HCT116 (cell line): ENCODE results near the gene LHX3. TPM values are rescaled to one million over a fixed set of nuclear protein-coding genes. Genes with fewer than 3 reads are reported as not detected.

Source experiments
- ATAC-seq: fragments of 200-7000 bp; cut with Tn5 transposase; 2 replicates; pipeline ENCODE4 v1.9.1; 2020; ENCODE audit warnings: mild to moderate bottlenecking, moderate library complexity
- BruUV-seq: library from RNA; stranded (reverse); fragments of 400-500 nt; replicated peaks from 2 replicates; lab custom pipeline; 2021; lab: Mats Ljungman, UMichigan
- CTCF ChIA-PET: fragments of 300-600 bp; sonication (Branson Sonifier 250); formaldehyde crosslinking; loops from one replicate; lab custom pipeline; 2021; ENCODE audit warnings: antibody characterized with exemption; lab: Charles Lee
- POLR2A ChIA-PET: fragments of 300-600, 350-600 bp; sonication (Branson Sonifier 250); formaldehyde crosslinking; loops from one replicate; lab custom pipeline; 2021; ENCODE audit warnings: antibody characterized with exemption; lab: Charles Lee
- RAD21 ChIA-PET, 2 experiments: fragments of 300-600 bp; sonication (Branson Sonifier 250); formaldehyde crosslinking; loops; one replicate each; lab custom pipeline; 2023; ENCODE audit warnings: low total read pairs in 2 of 2; ENCODE audit not compliant: uncharacterized antibody in 2 of 2, unreplicated experiment in 2 of 2, low non-redundant PET in 1 of 2; lab: Charles Lee
- DNase-seq: peaks from one replicate; pipeline ENCODE4 v3.0.0-alpha.2; 2010; ENCODE audit warnings: low read depth, low spot score
- H2AFZ ChIP-seq: fragments of 200-600 bp; shearing (Covaris generic), sonication (generic); 2 replicates; pipeline ENCODE4 v1.6.1; 2017; ENCODE audit warnings: low read depth, mixed run types, mixed read lengths, antibody characterized with exemption, low read length; ENCODE audit not compliant: poor library complexity, severe bottlenecking
- H3K27ac ChIP-seq: 2 replicates; pipeline ENCODE4 v1.5.1; 2012; ENCODE audit warnings: low read depth, low read length
- H3K27me3 ChIP-seq: fragments of 200-600 bp; sonication (generic); 2 replicates; pipeline ENCODE4 v1.6.1; 2016; ENCODE audit warnings: mixed run types, low read length, mixed read lengths; ENCODE audit not compliant: insufficient read depth
- H3K36me3 ChIP-seq, 2 experiments: fragments of 200-500 bp in 1 of 2; fragments of 200-600 bp in 1 of 2; sonication (Bioruptor generic) in 1 of 2; sonication (generic) in 1 of 2; 2 replicates each; pipeline versions ENCODE4 v1.5.1 to v1.6.1; 2014 to 2016; ENCODE audit warnings: low read length in 2 of 2, inconsistent platforms in 1 of 2, mixed read lengths in 1 of 2, mixed run types in 1 of 2; ENCODE audit not compliant: insufficient read depth in 2 of 2, control insufficient read depth in 1 of 2
- H3K4me1 ChIP-seq, 2 experiments: fragments of 200-600 bp in 1 of 2; sonication (generic) in 1 of 2; 2 replicates each; pipeline versions ENCODE4 v1.5.1 to v1.6.1; 2012 to 2017; ENCODE audit warnings: low read length in 2 of 2, inconsistent platforms in 1 of 2, mild to moderate bottlenecking in 1 of 2, mixed read lengths in 1 of 2, mixed run types in 1 of 2, moderate library complexity in 1 of 2; ENCODE audit not compliant: insufficient read depth in 2 of 2, control insufficient read depth in 1 of 2
- H3K4me2 ChIP-seq: fragments of 200-600 bp; sonication (generic); 2 replicates; pipeline ENCODE4 v1.6.1; 2017; ENCODE audit warnings: mixed run types, low read length, mixed read lengths
- H3K4me3 ChIP-seq, 2 experiments: fragments of 200-600 bp in 1 of 2; sonication (generic) in 1 of 2; replicated peaks in 1 of 2; 2 replicates each; pipeline ENCODE4 v1.5.1; 2011 to 2016; ENCODE audit warnings: low read length in 2 of 2, control low read depth in 1 of 2, low read depth in 1 of 2, mild to moderate bottlenecking in 1 of 2, mixed read lengths in 1 of 2, mixed run types in 1 of 2
- H3K79me2 ChIP-seq: fragments of 200-600 bp; sonication (generic); 2 replicates; pipeline ENCODE4 v1.6.1; 2017; ENCODE audit warnings: mild to moderate bottlenecking, mixed run types, low read length, moderate library complexity, mixed read lengths; ENCODE audit not compliant: insufficient read depth
- H3K9ac ChIP-seq: fragments of 200-600 bp; sonication (generic); 2 replicates; pipeline ENCODE4 v1.6.1; 2016; ENCODE audit warnings: low read length, mixed read lengths
- H3K9me2 ChIP-seq: fragments of 200-600 bp; sonication (generic), shearing (Covaris generic); 2 replicates; pipeline ENCODE4 v1.6.1; 2017; ENCODE audit warnings: mixed run types, mild to moderate bottlenecking, moderate library complexity; ENCODE audit not compliant: insufficient read depth
- H3K9me3 ChIP-seq, 2 experiments: fragments of 200-500 bp in 1 of 2; fragments of 200-600 bp in 1 of 2; sonication (Bioruptor generic) in 1 of 2; sonication (generic) in 1 of 2; 2 replicates each; pipeline ENCODE4 v1.6.1; 2014 to 2017; ENCODE audit warnings: low read length in 2 of 2, mixed read lengths in 2 of 2, inconsistent platforms in 1 of 2, low read depth in 1 of 2, mild to moderate bottlenecking in 1 of 2, mixed run types in 1 of 2, moderate library complexity in 1 of 2; ENCODE audit not compliant: control insufficient read depth in 1 of 2, insufficient read depth in 1 of 2
- H4K20me1 ChIP-seq: fragments of 200-600 bp; sonication (generic), shearing (Covaris generic); 2 replicates; pipeline ENCODE4 v1.6.1; 2017; ENCODE audit warnings: mixed run types, mild to moderate bottlenecking, moderate library complexity; ENCODE audit not compliant: insufficient read depth
- CEBPB ChIP-seq: IDR thresholded peaks from 2 replicates; pipeline ENCODE4 v1.6.1; 2012; ENCODE audit warnings: low read depth
- CTCF ChIP-seq, 3 experiments: fragments of 200-600 bp in 1 of 3; sonication (generic) in 1 of 3; IDR thresholded peaks in 2 of 3; conservative IDR thresholded peaks in 1 of 3; 2 replicates each; pipeline ENCODE4 v1.5.1; 2012 to 2017; ENCODE audit warnings: low read depth in 2 of 3, low read length in 2 of 3, antibody characterized with exemption in 1 of 3, borderline replicate concordance in 1 of 3, control low read depth in 1 of 3, mild to moderate bottlenecking in 1 of 3, mixed read lengths in 1 of 3, mixed run types in 1 of 3, moderate library complexity in 1 of 3; ENCODE audit not compliant: insufficient read depth in 1 of 3
- EGR1 ChIP-seq: IDR thresholded peaks from 2 replicates; pipeline ENCODE4 v1.6.1; 2012; ENCODE audit warnings: low read depth
- ELF1 ChIP-seq: IDR thresholded peaks from 2 replicates; pipeline ENCODE4 v1.6.1; 2012; ENCODE audit warnings: low read depth, borderline replicate concordance
- EZH2phosphoT487 ChIP-seq: fragments of 200-600 bp; IDR thresholded peaks from 2 replicates; pipeline ENCODE4 v1.6.1; 2018; ENCODE audit warnings: antibody characterized with exemption, borderline replicate concordance
- FOSL1 ChIP-seq: IDR thresholded peaks from 2 replicates; pipeline ENCODE4 v1.6.1; 2012; ENCODE audit warnings: low read depth
- MAX ChIP-seq: IDR thresholded peaks from 2 replicates; pipeline ENCODE4 v1.6.1; 2012
- POLR2AphosphoS5 ChIP-seq: IDR thresholded peaks from 2 replicates; pipeline ENCODE4 v1.6.1; 2011; ENCODE audit warnings: mild to moderate bottlenecking, low read depth, low read length, moderate library complexity
- SP1 ChIP-seq: IDR thresholded peaks from 2 replicates; pipeline ENCODE4 v1.6.1; 2012; ENCODE audit warnings: low read depth
- ZNF274 ChIP-seq: fragments of 200-500 bp; sonication (Bioruptor generic); IDR thresholded peaks from 2 replicates; pipeline ENCODE4 v1.6.1; 2014; ENCODE audit warnings: mild to moderate bottlenecking, low read depth, low read length, inconsistent platforms
- intact Hi-C: fragments of 100-400 bp; cut with micrococcal nuclease; formaldehyde crosslinking; loops from 2 replicates; pipeline ENCODE4 v1.10.0; 2022
- total RNA-seq: library from RNA; stranded (reverse); gene quantifications from one replicate; pipeline ENCODE4 v1.2.1, GENCODE V29; 2021; ENCODE audit not compliant: unreplicated experiment
- TF ChIP-seq, protein P1 (sequence below): IDR thresholded peaks from 2 replicates; pipeline ENCODE4 v1.6.1; 2011; ENCODE audit warnings: mild to moderate bottlenecking, low read length, moderate library complexity; ENCODE audit not compliant: insufficient replicate concordance; ENCODE audit errors: extremely low read depth
- TF ChIP-seq, protein P2 (sequence below): IDR thresholded peaks from 2 replicates; pipeline ENCODE4 v1.6.1; 2012; ENCODE audit warnings: low read depth

The LHX3 gene
- total RNA-seq, 1 experiment from 2014 or later, result not detected

- no peak for TF ChIP-seq EGR1
- no peak for TF ChIP-seq MAX
- no peak for TF ChIP-seq CTCF (IDR thresholded peaks at IDR 0.05 in 2 of 3, conservative IDR thresholded peaks at IDR 0.05 in 1 of 3; ENCODE audit: borderline replicate concordance in 1 of 3, insufficient read depth in 1 of 3, low read depth in 2 of 3, low read length in 2 of 3)
- TF ChIP-seq SP1, result no peak
Measured at GRCh38 chr9:136239983-136240330, 35.0 kb upstream of the LHX3 start (continued).

DNA sequence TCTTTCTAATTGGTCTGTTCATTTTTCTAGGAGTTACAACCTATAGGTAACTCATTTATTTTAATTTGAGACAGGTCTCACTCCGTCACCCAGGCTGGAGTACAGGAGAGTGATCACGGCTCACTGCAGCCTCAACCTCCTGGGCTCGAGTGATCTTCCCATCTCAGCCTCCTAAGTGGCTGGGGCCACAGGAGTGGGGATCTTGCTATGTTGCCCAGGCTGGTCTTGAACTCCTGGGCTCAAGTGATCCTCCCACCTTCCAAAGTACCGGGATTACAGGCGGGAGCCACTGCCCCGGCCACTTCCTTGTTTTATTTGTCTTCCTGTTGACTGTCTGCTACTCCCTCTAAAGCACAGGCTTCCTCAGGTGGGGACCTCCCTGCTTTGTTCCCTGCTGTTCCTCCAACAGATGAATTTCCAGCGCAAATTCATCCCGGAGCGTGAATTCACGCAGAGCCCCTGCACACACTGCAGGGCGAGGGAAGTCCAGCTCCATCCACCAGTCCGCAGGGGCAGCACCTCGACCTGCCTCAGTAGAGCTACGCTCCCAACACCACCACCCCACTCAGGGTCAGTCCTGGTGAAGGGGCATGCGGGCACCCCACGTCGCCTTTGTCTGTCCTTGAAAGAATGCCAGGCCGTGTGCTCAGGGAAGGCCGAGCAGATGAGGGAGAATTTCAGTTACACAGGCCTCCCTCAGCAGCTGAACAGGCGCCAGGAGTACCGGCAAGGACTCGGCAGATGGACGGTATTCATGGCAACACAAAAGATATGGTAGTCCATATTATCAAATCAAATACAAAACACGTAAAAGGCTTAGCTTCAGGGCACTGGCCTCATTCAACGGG, 34.4 kb upstream of the LHX3 start:
- BruUV-seq, result no TSS peak
- no peaks in the 10 kb centered on the region for H3K9me3 ChIP-seq
- H3K4me3 ChIP-seq, result no peak overlapping the region
- H3K27me3 ChIP-seq, result no peaks in the 10 kb centered on the region
- intact Hi-C loops, result no loop called here
- no peaks in the 10 kb centered on the region for H3K9me2 ChIP-seq
- ChIA-PET POLR2A (interaction anchor here (1.4 kb wide), 1 partner anchor 28 kb away, joined by 3 read pairs; no protein-coding TSS in a partner anchor), RAD21 (no interaction called here), CTCF (no interaction called here)
- no peak for ATAC-seq
- H3K79me2 ChIP-seq, result peaks cover 92% of the 10 kb centered on the region
- H3K36me3 ChIP-seq, result peaks cover 2 to 25% of the 10 kb centered on the region in 2 experiments; a peak in 1 of 4 replicates
- peaks cover 7% of the 10 kb centered on the region; the same call in 1 of the 2 replicates for H4K20me1 ChIP-seq
- peaks cover 7 to 12% of the 10 kb centered on the region in 2 experiments for H3K4me1 ChIP-seq
- no peak overlapping the region for H2AFZ ChIP-seq
- H3K9ac ChIP-seq, result no peak overlapping the region
- no peak for DNase-seq
- no peak overlapping the region for H3K4me2 ChIP-seq
- no peak overlapping the region for H3K27ac ChIP-seq
- no peak for TF ChIP-seq POLR2AphosphoS5
- no peak for TF ChIP-seq FOSL1
- no peak for TF ChIP-seq ELF1
- TF ChIP-seq, protein P1, sequence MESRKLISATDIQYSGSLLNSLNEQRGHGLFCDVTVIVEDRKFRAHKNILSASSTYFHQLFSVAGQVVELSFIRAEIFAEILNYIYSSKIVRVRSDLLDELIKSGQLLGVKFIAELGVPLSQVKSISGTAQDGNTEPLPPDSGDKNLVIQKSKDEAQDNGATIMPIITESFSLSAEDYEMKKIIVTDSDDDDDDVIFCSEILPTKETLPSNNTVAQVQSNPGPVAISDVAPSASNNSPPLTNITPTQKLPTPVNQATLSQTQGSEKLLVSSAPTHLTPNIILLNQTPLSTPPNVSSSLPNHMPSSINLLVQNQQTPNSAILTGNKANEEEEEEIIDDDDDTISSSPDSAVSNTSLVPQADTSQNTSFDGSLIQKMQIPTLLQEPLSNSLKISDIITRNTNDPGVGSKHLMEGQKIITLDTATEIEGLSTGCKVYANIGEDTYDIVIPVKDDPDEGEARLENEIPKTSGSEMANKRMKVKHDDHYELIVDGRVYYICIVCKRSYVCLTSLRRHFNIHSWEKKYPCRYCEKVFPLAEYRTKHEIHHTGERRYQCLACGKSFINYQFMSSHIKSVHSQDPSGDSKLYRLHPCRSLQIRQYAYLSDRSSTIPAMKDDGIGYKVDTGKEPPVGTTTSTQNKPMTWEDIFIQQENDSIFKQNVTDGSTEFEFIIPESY, result no peak
- no peak for TF ChIP-seq SP1
- no peak for TF ChIP-seq EZH2phosphoT487
- TF ChIP-seq ZNF274, result no peak
- no peak for TF ChIP-seq CTCF (IDR thresholded peaks at IDR 0.05 in 2 of 3, conservative IDR thresholded peaks at IDR 0.05 in 1 of 3; ENCODE audit: borderline replicate concordance in 1 of 3, insufficient read depth in 1 of 3, low read depth in 2 of 3, low read length in 2 of 3)
- TF ChIP-seq CEBPB, result no peak
- TF ChIP-seq, protein P2, sequence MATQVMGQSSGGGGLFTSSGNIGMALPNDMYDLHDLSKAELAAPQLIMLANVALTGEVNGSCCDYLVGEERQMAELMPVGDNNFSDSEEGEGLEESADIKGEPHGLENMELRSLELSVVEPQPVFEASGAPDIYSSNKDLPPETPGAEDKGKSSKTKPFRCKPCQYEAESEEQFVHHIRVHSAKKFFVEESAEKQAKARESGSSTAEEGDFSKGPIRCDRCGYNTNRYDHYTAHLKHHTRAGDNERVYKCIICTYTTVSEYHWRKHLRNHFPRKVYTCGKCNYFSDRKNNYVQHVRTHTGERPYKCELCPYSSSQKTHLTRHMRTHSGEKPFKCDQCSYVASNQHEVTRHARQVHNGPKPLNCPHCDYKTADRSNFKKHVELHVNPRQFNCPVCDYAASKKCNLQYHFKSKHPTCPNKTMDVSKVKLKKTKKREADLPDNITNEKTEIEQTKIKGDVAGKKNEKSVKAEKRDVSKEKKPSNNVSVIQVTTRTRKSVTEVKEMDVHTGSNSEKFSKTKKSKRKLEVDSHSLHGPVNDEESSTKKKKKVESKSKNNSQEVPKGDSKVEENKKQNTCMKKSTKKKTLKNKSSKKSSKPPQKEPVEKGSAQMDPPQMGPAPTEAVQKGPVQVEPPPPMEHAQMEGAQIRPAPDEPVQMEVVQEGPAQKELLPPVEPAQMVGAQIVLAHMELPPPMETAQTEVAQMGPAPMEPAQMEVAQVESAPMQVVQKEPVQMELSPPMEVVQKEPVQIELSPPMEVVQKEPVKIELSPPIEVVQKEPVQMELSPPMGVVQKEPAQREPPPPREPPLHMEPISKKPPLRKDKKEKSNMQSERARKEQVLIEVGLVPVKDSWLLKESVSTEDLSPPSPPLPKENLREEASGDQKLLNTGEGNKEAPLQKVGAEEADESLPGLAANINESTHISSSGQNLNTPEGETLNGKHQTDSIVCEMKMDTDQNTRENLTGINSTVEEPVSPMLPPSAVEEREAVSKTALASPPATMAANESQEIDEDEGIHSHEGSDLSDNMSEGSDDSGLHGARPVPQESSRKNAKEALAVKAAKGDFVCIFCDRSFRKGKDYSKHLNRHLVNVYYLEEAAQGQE, result no peak
